GM12865 (cell line): ENCODE results near the gene DENND1A.

Experiments used
- DNase-seq: peaks from one replicate; pipeline ENCODE4 v3.0.0; 2010; ENCODE audit warnings: low read depth
- H3K4me3 ChIP-seq: 2 replicates; pipeline ENCODE4 v1.5.1; 2011; ENCODE audit warnings: mild to moderate bottlenecking, low read depth, low read length, control low read depth
- TF ChIP-seq, protein P1 (sequence below): IDR thresholded peaks from 2 replicates; pipeline ENCODE4 v1.5.1; 2011; ENCODE audit warnings: low read length, control low read depth, low read depth, inconsistent platforms; ENCODE audit not compliant: insufficient read depth; ENCODE audit errors: missing control alignments

The DENND1A gene

DNA sequence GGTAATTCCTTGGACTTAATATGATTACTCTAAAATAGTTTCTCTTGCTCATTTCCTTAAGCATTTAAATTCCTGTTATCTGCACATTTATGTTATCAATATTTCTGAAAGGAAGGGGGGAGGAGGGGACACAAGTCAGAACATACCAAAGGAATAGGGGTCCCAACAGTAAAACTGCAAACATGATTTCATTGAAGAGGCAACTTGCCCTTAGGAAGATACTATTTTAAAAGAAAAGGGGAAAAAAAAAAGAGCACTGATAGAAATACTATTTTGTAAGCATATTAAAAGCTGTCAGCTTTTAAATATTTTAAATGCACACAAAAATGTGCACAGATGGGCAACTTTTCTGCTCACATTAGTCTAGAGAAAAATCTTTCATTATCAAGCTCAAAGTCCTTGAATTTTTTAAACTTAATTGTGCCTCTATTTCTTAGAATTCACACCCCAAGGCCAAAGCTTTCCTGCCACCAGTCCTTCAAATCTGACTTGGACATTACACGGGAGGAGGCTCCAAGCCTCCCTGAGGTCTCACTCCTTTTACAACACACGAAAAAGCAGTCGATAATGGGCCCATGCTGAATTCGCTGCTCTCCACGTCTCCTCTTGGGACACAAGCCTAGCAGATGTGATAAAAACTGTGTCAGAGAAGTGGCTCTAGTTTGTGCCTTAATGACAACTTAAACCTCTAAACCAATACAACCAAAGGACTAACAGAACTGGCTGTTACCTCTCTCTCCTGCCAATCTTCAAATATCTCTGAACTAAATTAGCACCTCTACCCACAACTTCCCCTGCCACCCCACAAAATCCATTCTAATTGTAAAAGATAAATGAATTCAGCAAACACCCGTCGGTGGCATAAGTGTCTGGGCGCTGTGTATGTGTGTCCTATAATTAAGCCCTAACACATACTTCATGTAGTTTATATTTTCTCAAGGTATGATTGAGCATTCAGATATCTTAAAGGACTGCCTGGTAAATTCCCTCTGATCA lies 154.3 kb downstream of the DENND1A start:
- H3K4me3 ChIP-seq: no peak overlapping the region
- no peak for DNase-seq

DNA sequence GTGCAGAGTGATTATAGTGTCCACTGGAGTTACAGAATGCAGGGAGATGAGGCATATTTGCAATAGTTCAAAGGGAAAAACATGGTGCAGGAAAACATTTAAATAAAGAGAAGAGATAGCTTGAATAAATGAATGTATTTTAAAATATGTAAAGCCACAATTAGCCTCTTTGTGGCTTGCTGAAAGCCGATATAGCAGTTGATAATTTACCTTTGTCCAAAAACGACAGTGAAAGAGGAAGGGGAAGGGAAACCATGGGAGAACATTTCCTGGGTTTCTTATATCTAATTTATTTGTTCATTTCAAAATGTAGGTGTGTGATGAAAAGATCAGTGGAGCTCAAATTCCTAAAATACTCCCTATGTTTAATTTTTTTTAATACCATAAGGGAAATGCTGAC lies 156.1 kb downstream of the DENND1A start:
- DNase-seq: no peak
- no peak overlapping the region for H3K4me3 ChIP-seq
- TF ChIP-seq, protein P1, sequence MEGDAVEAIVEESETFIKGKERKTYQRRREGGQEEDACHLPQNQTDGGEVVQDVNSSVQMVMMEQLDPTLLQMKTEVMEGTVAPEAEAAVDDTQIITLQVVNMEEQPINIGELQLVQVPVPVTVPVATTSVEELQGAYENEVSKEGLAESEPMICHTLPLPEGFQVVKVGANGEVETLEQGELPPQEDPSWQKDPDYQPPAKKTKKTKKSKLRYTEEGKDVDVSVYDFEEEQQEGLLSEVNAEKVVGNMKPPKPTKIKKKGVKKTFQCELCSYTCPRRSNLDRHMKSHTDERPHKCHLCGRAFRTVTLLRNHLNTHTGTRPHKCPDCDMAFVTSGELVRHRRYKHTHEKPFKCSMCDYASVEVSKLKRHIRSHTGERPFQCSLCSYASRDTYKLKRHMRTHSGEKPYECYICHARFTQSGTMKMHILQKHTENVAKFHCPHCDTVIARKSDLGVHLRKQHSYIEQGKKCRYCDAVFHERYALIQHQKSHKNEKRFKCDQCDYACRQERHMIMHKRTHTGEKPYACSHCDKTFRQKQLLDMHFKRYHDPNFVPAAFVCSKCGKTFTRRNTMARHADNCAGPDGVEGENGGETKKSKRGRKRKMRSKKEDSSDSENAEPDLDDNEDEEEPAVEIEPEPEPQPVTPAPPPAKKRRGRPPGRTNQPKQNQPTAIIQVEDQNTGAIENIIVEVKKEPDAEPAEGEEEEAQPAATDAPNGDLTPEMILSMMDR: no peak

More for the DNA sequence above, 154.3 kb downstream of the DENND1A start:
- TF ChIP-seq, protein P1: no peak

DNA sequence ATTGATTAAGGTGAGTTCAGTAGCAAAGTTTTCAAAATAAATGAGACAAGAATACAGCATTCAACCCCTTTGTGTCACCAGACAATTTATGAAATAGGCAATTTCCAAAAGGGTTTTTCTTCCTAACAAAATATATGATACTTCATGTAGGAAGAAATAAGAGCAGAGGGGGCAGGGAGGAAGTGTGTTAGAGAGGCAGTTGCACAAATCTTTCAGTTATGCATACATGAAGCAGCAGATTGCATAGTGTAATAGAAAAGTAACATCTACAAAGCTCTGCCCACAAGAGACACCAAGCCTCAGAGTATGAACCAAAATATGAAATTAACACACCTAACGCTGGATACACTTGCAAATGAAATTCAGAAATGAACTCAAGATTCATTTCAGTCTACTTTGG lies 157.0 kb downstream of the DENND1A start:
- no peak overlapping the region for H3K4me3 ChIP-seq
- TF ChIP-seq, protein P1: no peak
- no peak for DNase-seq

DNA sequence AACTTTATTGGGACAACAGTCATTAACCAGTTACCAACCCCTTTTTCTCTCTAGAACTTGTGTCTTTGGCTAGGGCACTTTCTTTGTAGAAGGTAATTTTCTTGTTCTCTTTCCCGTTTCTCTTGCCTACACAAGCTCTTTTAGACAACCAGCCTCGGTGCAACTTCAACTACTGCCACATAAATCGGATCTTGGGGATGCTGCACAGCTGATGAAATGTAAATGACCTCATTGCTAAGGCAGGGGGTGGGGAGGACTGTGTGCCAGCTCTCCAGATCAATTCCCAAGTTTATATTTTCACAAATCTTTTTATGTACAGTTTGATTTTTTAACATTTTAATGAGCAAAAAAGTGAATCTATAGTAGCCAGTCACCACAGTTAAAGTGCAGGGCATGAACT lies 157.6 kb downstream of the DENND1A start:
- TF ChIP-seq, protein P1: no peak
- DNase-seq: no peak
- H3K4me3 ChIP-seq: no peak overlapping the region

DNA sequence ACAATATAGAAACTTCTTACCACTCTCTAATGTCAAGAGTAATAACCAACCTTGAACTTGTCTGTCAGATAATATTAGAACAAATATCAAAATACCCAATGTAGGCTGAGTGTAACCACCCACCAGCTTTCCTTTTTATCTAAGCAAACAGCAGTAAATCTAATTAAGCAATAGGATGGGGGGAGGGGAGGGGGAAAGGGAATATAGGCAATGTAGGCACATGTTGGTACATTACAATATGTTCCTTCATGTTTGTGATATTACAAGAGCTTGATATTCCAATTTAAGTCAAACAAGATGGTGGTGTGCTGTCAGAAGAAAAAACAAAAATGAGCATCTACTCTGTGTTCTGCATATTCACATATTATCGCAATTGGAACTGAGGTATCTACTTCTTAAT lies 158.2 kb downstream of the DENND1A start:
- H3K4me3 ChIP-seq: no peak overlapping the region
- no peak for DNase-seq
- TF ChIP-seq, protein P1: no peak

DNA sequence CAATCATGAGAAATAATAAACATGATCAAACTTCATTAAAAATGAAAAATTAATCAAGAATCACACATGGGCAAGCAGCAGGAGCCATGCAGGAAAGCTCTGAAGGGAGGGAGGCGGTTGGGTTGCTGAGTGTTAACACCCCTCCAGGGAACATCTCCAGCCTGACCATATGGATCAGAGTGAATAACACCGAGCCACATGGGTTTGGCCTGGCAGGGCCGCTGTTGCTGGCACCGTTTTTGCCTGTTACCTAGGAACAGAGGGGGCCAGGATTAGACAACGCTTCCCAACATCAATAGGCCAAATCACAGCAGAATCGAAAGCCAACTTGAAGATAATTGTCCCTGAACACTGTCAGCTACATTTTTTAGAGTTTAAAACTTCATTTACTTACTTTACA lies 160.2 kb downstream of the DENND1A start:
- H3K4me3 ChIP-seq: no peak overlapping the region
- no peak for DNase-seq
- TF ChIP-seq, protein P1: no peak
